Measurements from ENCODE around the gene CARS1. TPM values are rescaled to one million over a fixed set of nuclear protein-coding genes. Genes with fewer than 3 reads are reported as not detected.

CARS1 gene
- total RNA-seq, 2 experiments from 2014 or later = 109 to 119 TPM

GRCh38 chr11:3002871-3003270, 54.4 kb downstream of the CARS1 start:
- peaks cover 56% of the 10 kb centered on the region for H3K36me3 Mint-ChIP-seq
- no peaks in the 10 kb centered on the region for H3K27me3 Mint-ChIP-seq
- DNase-seq = no peak
- peak overlapping the region; percentile 48 for H3K27ac Mint-ChIP-seq
- H3K9me3 Mint-ChIP-seq (ENCODE audit: low read depth) = no peaks in the 10 kb centered on the region
- no peak for ATAC-seq
- CTCF ChIA-PET = interaction anchor here (1.3 to 1.7 kb wide), 2 partner anchors 18 to 28 kb away, joined by 3 to 4 read pairs; no protein-coding TSS in a partner anchor
- no peak overlapping the region for H3K4me3 Mint-ChIP-seq
- peaks cover 43% of the 10 kb centered on the region for H3K4me1 Mint-ChIP-seq

- Mint-ChIP-seq H3K4me3 (no peak overlapping the region), H3K27ac (peak overlapping the region; percentile 44), H3K36me3 (peaks cover 54% of the 10 kb centered on the region), H3K4me1 (peaks cover 38% of the 10 kb centered on the region), H3K27me3 (no peaks in the 10 kb centered on the region), H3K9me3 (ENCODE audit: low read depth) (no peaks in the 10 kb centered on the region)
- CTCF ChIA-PET = interaction anchor here (1.7 kb wide), 1 partner anchor 28 kb away, joined by 4 read pairs; no protein-coding TSS in a partner anchor
- DNase-seq = no peak
- ATAC-seq = no peak
These were observed 54.8 kb downstream of the CARS1 start for GRCh38 chr11:3002351-3002861.

- H3K27me3 Mint-ChIP-seq = no peaks in the 10 kb centered on the region
- H3K9me3 Mint-ChIP-seq (ENCODE audit: low read depth) = no peaks in the 10 kb centered on the region
- peaks cover 54% of the 10 kb centered on the region for H3K36me3 Mint-ChIP-seq
- no peak overlapping the region for H3K27ac Mint-ChIP-seq
- no peak for ATAC-seq
- no peak for DNase-seq
- CTCF ChIA-PET = interaction anchor here (0.8 to 1.3 kb wide), 2 partner anchors 13 to 14 kb away, joined by 3 read pairs; no protein-coding TSS in a partner anchor
- peaks cover 30% of the 10 kb centered on the region for H3K4me1 Mint-ChIP-seq
- no peak overlapping the region for H3K4me3 Mint-ChIP-seq
These were observed 55.7 kb downstream of the CARS1 start for GRCh38 chr11:3001496-3001895.

GRCh38 chr11:3000032-3000961, 56.9 kb downstream of the CARS1 start:
- Mint-ChIP-seq H3K4me1 (peaks cover 20% of the 10 kb centered on the region), H3K27me3 (no peaks in the 10 kb centered on the region), H3K36me3 (peaks cover 46% of the 10 kb centered on the region), H3K9me3 (ENCODE audit: low read depth) (no peaks in the 10 kb centered on the region), H3K4me3 (no peak overlapping the region), H3K27ac (no peak overlapping the region)
- DNase-seq (no peak), ATAC-seq (no peak)
- CTCF ChIA-PET = interaction anchor here (1.3 kb wide), 1 partner anchor 16 kb away, joined by 3 read pairs; no protein-coding TSS in a partner anchor

- H3K4me3 Mint-ChIP-seq = no peak overlapping the region
- CTCF ChIA-PET = interaction anchor here (1.0 kb wide), 1 partner anchor 9 kb away, joined by 4 read pairs; no protein-coding TSS in a partner anchor
- H3K27me3 Mint-ChIP-seq = no peaks in the 10 kb centered on the region
- ATAC-seq (no peak), DNase-seq (no peak)
- peaks cover 43% of the 10 kb centered on the region for H3K36me3 Mint-ChIP-seq
- no peaks in the 10 kb centered on the region for H3K9me3 Mint-ChIP-seq (ENCODE audit: low read depth)
- H3K27ac Mint-ChIP-seq = no peak overlapping the region
- peaks cover 18% of the 10 kb centered on the region for H3K4me1 Mint-ChIP-seq
These were observed 57.7 kb downstream of the CARS1 start for GRCh38 chr11:2999464-2999998.

GRCh38 chr11:2998073-2998850, 59.0 kb downstream of the CARS1 start:
- ATAC-seq = no peak
- CTCF ChIA-PET = interaction anchor here (1.0 kb wide), 1 partner anchor 10 kb away, joined by 4 read pairs; no protein-coding TSS in a partner anchor
- DNase-seq = no peak
- H3K27ac Mint-ChIP-seq = no peak overlapping the region
- H3K4me1 Mint-ChIP-seq = peaks cover 16% of the 10 kb centered on the region
- peaks cover 31% of the 10 kb centered on the region for H3K36me3 Mint-ChIP-seq
- H3K9me3 Mint-ChIP-seq (ENCODE audit: low read depth) = no peaks in the 10 kb centered on the region
- H3K4me3 Mint-ChIP-seq = no peak overlapping the region
- H3K27me3 Mint-ChIP-seq = no peaks in the 10 kb centered on the region

- H3K9me3 Mint-ChIP-seq (ENCODE audit: low read depth) = no peaks in the 10 kb centered on the region
- no peak overlapping the region for H3K27ac Mint-ChIP-seq
- DNase-seq (no peak), ATAC-seq (no peak)
- CTCF ChIA-PET = interaction anchor here (0.9 kb wide), 1 partner anchor 9 kb away, joined by 3 read pairs; no protein-coding TSS in a partner anchor
- no peak overlapping the region for H3K4me3 Mint-ChIP-seq
- peaks cover 9% of the 10 kb centered on the region for H3K4me1 Mint-ChIP-seq
- H3K27me3 Mint-ChIP-seq = no peaks in the 10 kb centered on the region
- H3K36me3 Mint-ChIP-seq = peaks cover 23% of the 10 kb centered on the region
These were observed 59.8 kb downstream of the CARS1 start for GRCh38 chr11:2997406-2997805.

- Mint-ChIP-seq H3K36me3 (peaks cover 25% of the 10 kb centered on the region), H3K9me3 (ENCODE audit: low read depth) (no peaks in the 10 kb centered on the region), H3K27me3 (no peaks in the 10 kb centered on the region), H3K27ac (no peak overlapping the region), H3K4me1 (peaks cover 9% of the 10 kb centered on the region), H3K4me3 (no peak overlapping the region)
- ATAC-seq = no peak
- no peak for DNase-seq
- CTCF ChIA-PET = interaction anchor here (0.9 kb wide), 1 partner anchor 9 kb away, joined by 3 read pairs; no protein-coding TSS in a partner anchor
These were observed 60.2 kb downstream of the CARS1 start for GRCh38 chr11:2996976-2997375.

GRCh38 chr11:2995893-2996554, 61.2 kb downstream of the CARS1 start:
- ATAC-seq = no peak
- no peak for DNase-seq
- H3K4me3 Mint-ChIP-seq = no peak overlapping the region
- CTCF ChIA-PET = interaction anchor here (1.5 to 3.1 kb wide), 2 partner anchors 11 to 21 kb away, joined by 9 to 12 read pairs; no protein-coding TSS in a partner anchor
- H3K36me3 Mint-ChIP-seq = peaks cover 23% of the 10 kb centered on the region
- H3K27ac Mint-ChIP-seq = no peak overlapping the region
- H3K4me1 Mint-ChIP-seq = peaks cover 9% of the 10 kb centered on the region
- no peaks in the 10 kb centered on the region for H3K27me3 Mint-ChIP-seq
- H3K9me3 Mint-ChIP-seq (ENCODE audit: low read depth) = no peaks in the 10 kb centered on the region

- H3K4me1 Mint-ChIP-seq = peaks cover 9% of the 10 kb centered on the region
- no peaks in the 10 kb centered on the region for H3K9me3 Mint-ChIP-seq (ENCODE audit: low read depth)
- DNase-seq (no peak), ATAC-seq (no peak)
- H3K27ac Mint-ChIP-seq = no peak overlapping the region
- CTCF ChIA-PET = interaction anchor here (1.5 to 3.1 kb wide), 3 partner anchors 12 to 20 kb away, joined by 8 to 12 read pairs (median 9); no protein-coding TSS in a partner anchor
- H3K36me3 Mint-ChIP-seq = peaks cover 22% of the 10 kb centered on the region
- no peaks in the 10 kb centered on the region for H3K27me3 Mint-ChIP-seq
- no peak overlapping the region for H3K4me3 Mint-ChIP-seq
These were observed 62.1 kb downstream of the CARS1 start for GRCh38 chr11:2995031-2995561.

- H3K36me3 Mint-ChIP-seq = peaks cover 23% of the 10 kb centered on the region
- CTCF ChIA-PET = interaction anchor here (1.5 to 3.1 kb wide), 3 partner anchors 13 to 20 kb away, joined by 8 to 12 read pairs (median 9); no protein-coding TSS in a partner anchor
- peak overlapping the region; percentile 20 for H3K4me3 Mint-ChIP-seq
- no peak for DNase-seq
- no peaks in the 10 kb centered on the region for H3K27me3 Mint-ChIP-seq
- ATAC-seq = no peak
- peaks cover 7% of the 10 kb centered on the region for H3K4me1 Mint-ChIP-seq
- no peaks in the 10 kb centered on the region for H3K9me3 Mint-ChIP-seq (ENCODE audit: low read depth)
- no peak overlapping the region for H3K27ac Mint-ChIP-seq
These were observed 62.9 kb downstream of the CARS1 start for GRCh38 chr11:2994336-2994730.

GRCh38 chr11:2992997-2993325, 64.3 kb downstream of the CARS1 start:
- no peaks in the 10 kb centered on the region for H3K9me3 Mint-ChIP-seq (ENCODE audit: low read depth)
- H3K36me3 Mint-ChIP-seq = peaks cover 35% of the 10 kb centered on the region
- ATAC-seq = no peak
- peak overlapping the region; percentile 95 for H3K4me3 Mint-ChIP-seq
- peaks cover 12% of the 10 kb centered on the region for H3K4me1 Mint-ChIP-seq
- CTCF ChIA-PET = interaction anchor here (1.4 to 3.1 kb wide), 3 partner anchors 13 to 21 kb away, joined by 5 to 12 read pairs (median 8); no protein-coding TSS in a partner anchor
- H3K27me3 Mint-ChIP-seq = no peaks in the 10 kb centered on the region
- peak overlapping the region; percentile 95 for H3K27ac Mint-ChIP-seq
- DNase-seq = no peak

Measured in activated CD8-positive, alpha-beta memory T cell treated with anti-CD3 and anti-CD28 coated beads, Interleukin-2, amount 10 ng/mL, durations not matched to agents 7 days and 5 days (primary cell).